GM18511 (cell line): Measurements from ENCODE around the gene PPP2R2D.

ENCODE experiments used
- ATAC-seq: cut with Tn5 transposase; IDR thresholded peaks from one replicate; pipeline ENCODE4 v1.9.1; 2021; ENCODE audit warnings: mild to moderate bottlenecking, moderate library complexity; ENCODE audit not compliant: unreplicated experiment

Gene PPP2R2D

DNA sequence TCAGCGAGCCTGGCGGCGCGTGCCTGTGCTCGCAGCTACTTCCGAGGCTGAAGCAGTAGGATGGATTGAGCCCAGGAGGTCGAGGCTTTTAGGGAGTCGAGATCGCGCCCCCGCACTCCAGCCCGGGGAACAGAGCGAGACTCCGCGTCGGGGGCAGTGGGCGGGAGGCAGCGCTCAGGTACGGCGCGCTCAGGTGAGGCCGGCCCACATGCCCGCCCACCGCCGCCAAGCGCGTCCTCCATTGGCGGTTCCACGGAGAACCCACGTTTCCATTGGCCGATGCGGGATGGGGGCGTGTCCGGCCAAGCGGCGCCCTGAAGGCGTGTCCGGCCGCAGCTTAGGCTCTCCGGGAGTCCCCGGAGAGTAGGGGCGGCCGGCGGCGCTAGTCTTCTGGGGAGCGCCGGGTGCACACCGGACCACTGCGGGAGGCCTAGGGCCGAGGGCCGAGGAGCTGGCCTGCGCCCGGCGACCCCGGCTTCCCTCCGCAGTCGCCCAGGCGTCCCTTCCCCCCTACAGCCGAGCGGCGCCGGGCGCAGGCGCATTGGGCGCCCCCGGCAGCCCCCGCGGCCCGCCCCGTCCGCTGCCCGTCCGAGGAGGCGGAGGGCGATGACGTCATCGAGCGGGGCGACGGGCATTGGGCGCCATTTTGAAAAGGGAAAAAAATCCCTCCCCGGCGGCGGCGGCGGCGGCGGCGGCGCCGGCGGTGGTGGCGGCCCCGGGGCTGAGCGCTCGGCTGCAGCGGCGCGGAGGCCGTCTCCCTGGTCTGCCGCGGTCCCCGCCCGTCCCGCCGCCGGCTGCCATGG, at the start of gene PPP2R2D:
TSS of gene PPP2R2D (plus strand) at position 659 of the 803 bp plus-strand sequence. CDS start at position 800, 141 bp downstream.
- peak; percentile 86 for ATAC-seq

DNA sequence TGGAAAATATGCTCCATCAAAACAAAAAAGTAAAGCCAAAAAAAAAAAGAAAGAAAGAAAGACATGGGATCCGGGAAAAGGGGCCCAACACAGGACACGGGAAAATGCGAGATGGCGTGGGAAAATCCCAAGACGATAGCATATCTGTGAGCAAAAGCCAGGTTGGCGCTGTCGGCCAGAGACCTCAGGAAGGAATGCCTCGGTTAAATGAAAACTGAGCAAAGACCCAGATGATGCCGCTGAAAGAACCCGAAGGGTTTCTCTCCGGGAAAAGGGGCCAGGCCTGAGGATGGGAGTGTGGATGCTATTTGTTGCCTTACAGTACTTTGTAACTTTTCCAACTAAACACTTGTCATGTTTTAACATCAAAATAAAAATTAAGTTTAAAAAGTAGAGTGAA, 49.5 kb upstream of the PPP2R2D start:
- no peak for ATAC-seq

DNA sequence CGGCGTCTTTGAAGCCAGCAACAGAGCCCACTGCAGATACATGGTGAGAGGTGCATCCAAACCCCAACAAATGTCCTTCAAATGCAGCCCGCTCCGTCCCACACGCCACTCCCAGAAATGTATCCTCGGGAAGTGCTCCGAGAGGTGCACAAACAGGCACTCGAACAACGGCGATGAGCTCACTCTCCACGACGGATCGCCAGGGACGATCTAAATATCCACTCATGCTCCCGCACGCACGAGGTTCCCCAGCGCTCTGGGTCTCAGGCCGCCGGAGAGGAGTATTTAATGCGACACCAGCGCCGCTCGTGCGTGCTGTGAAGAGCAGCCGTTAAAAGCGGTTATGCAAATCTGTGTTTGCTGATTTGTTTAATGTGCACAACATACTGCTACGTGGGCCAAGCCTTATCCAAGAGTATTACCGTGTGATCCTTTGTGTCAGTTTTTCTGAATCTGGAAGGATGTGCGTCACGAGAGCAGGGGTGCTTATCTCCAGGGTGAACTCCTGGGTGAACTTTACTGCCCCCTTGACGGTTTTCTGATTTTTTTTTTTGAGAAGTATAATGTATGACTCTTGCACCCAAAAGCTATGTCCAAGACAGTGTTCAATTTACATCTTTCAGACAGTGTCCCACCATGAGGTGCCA, 48.5 kb upstream of the PPP2R2D start:
- no peak for ATAC-seq

DNA sequence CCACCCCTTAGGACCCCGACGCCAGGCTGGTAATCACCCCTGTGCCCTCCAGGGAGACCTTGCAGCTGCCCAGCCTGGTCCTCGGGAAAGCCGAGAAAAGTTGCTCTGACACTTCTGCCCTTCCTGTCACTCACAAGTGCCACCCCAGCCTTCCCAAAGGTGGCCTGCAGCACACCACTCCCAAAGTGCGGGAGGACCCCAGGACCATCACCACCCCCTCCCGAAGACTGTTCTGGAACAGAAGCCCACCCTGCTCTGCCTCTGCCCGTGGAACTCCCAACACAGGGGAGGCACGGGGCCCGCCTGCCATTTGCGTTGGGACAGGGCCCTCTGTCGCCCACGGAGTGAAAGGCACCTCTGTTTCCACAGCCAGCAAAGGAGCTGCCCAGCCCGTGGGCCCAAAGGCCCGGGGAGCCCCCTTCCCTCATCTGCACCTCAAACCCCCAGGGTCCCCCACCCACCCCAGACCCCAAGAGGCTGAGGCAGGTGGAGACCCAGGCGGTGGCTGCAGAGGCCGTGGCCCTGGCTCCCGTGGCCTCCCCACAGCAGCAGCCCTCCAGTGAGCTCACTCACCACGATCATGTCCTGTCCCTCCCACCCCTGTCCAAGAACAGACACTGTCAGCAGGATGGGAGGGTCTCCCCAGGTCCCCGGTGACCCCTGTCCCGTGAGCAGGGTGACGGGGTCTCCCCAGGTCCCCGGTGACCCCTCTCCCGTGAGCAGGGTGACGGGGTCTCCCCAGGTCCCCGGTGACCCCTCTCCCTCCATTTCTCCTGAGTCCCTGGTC, 47.8 kb upstream of the PPP2R2D start:
- no peak for ATAC-seq

DNA sequence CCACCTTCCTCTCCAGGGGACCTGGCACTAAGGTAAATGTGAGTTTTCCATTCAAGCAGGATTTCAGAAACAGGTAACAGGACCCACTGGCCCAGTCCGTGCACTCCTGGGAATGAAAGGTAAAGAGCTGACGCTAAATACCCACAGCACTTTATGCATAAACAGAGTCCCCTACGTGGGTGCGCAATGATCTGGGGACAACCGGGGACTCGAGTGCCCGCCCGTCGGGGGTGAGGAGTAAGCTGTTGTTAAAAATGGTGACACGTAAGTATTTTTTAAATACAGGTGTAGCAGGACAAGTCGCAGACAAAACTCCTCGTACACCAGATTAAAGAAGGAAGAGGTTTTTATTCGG, 47.2 kb upstream of the PPP2R2D start:
- no peak for ATAC-seq

DNA sequence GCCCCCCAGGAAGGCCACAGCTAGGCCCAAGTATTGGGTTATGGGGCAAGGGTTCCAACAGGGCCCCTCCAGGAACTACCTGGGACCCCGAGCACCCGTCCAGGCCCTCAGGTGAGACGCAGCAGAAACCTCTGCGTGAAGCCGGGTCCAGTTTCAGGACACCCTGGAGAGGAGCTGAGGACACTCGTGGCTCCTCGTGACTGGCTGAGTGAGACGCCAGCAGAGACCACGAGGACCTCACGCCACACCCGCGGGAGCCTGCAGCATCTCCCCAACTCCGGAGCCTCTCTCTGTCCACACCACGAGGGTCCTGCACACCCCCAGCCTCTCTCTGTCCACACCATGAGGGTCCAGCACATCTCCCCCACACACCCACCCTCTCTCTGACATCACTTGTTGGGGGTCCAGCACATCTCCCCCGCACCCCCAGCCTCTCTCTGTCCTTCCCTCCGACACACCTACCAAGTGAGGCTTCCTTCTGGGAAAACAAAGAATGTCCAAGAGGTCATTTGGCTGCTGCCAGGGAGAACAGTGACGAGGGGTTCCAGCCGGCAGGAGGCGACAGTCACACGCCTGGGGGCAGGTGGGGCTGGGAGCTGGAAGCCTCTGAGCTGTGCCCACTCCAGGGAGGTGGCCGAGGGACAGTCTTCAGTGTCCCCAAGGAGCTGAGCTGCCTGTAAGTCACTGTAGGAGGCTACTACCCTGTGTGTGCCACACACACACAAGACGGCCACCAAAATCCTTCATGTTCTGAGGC, 46.1 kb upstream of the PPP2R2D start:
- no peak for ATAC-seq

DNA sequence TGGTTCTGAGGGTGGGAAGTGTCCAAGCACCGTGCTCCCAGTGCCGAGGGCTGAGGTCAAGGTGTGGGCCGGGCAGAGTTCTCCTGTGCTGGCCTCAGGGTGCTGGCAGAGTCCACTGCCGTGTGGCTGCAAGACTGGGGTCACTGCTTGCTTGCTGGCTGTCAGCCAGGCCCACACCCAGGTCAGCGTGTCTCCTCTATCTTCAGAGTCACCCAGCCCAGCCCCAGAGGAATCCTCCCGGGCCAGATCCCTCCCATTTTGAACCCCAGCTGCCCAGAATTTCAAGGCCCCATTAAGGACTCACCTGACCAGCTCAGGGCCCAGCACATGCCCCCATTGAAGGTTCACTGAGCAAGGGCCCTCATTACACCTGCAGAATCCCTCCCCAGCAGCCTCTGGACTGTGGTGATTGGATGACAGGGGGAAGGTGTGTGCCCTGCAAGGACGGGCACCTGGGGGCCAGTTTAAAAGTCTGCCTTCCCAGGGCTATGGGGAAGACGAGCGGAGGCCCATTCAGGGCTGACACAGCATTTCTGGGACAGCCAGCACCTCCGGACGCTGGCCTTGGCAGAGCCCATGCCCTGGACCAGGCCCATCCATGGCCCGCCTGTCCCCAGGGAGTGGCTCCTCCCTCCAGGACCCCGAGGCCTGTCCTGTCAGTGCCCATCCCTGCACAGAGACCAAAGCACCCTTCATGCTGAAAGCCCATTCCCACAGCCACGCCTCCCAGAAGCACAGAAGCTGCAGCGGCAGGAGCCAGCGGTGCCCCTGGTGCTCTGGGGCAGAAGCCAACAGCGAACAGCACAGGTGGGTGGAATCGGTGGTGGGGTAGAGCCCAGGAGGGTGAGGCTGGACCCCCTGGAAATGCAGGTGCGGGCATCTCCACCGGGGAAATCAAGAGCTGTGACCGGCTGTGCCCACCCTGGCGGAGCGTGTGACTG, 45.1 kb upstream of the PPP2R2D start:
- no peak for ATAC-seq

DNA sequence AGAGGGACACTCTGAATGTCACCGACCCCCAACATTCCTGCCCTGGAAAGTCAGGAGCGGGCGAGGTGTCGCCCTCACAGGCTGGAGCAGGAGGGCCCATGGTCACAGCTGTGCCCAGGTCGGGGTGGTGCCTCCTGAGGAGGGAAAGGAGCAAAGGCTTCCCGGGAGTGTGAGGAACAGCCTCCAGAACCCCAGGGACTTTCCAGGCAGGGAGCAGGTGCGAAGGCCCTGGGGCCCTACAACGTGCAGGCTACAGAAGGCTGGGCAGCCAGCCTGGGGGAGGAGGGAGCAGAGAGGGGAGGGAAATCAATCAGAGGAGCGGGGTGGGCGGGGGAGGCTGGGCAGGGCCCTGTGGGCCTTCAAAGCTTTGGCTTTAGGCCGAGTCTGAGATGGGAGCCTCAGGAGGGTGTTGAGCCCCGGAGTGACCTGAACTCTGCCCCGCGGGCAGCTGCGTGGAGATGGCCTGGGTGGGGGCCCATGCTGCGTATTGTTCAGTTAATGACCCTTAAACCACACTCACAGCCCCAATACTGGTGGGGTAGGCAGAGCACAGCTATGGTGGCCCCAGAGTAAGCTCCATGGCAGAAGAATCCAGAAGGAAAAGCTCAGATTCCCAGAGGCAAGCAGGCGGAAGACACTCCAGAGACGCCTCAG, 44.2 kb upstream of the PPP2R2D start:
- ATAC-seq = no peak

DNA sequence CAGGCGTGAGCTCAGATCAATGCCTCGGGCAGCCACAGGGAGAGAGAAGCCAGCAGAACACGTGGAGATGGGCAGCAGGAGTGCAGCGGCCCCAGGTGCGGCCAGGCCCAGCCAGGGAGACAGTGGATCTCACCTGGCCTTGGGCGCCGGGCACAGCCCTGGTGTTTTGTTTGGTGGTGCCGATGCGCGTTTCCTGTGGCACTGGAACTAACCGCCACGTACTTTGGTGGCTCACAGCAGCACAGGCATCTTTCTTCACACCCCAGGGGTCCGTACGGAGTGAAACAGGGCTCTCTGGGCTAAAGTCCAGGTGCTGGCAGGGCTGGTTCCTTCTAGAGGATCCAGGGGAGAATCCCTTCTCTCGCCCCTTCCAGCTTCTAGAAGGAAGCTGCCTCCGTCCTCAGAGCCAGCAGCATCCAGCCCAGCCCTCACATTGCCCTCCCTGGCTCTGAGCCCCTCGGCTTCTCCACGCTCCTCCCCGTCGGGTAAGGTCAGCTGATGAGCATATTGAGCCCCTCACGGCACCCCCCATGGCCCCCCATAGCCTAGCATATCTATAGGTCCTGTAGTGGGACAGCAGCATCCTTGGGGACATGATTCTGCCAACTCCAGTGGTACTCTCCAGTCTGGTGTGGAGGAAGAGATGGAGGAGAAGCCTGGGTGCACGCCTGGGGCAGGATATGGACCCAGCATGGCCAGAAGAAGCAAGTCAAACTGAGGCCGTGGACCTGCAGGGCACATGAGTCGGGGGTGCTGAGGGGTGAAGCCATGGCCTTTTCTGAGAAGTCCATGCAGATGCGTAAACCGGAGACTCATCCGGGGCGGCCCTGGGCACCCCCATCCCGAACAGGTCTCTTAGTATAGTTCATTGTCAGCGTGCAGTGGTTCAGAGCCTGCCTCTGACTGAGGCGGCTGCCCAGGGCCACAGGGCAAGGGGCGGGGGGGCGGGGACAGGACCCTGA, 43.4 kb upstream of the PPP2R2D start:
- ATAC-seq = no peak

DNA sequence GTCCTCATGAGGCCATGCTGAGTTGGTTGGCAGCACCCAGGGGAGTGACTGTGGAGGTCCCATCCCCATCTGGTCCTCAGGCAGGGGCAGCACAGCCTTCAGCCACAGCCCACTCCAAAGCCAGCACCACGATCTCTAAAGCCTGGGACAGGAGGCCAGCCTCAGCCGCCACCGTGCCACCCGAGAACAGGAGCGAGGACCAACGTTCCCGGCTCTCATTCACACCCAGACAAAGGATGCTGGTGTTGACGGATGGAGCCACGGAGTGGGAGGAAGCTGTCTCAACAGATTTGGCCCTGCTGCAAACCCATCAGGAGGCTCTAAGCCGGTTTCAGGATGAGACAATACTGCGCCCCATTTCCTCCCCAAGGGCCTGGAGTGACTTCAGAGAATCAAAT, 42.7 kb upstream of the PPP2R2D start:
- no peak for ATAC-seq

DNA sequence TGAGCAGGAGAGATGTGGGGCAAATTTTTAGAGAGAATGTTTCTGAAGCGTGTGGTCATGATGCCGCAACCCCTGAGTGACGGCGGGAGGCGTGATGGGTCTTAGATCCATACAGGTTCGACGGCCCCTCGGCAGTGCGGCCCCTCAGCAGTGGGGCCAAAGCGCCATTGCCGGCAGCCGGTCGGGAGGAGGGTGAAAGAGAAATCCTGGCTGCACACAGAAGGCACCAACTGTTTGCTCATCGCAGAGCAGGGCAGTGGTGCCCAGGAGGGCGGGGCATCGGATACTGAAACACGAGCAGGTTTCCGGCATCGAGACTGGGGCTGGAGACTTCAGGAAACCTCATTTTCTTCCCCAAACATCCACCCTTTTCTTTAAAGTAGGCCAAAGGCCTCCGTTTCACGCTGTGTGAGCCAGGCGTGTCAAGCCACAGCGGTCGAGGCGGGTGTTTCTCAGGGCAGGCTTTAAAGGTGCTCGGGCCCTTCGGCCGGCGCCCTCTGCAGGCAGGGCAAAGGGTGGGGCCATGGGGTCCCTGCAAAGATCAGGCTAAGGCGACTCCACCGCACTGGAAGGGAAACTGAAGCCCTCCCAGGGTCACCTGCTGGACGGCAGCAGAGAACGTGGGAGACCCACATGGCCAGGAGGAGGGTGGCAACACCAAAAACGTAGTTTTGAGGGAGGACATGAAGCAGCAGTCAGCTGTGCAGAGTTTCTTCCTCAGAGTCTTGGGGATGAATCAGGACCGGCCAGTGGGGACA, 42.0 kb upstream of the PPP2R2D start:
- ATAC-seq = no peak

DNA sequence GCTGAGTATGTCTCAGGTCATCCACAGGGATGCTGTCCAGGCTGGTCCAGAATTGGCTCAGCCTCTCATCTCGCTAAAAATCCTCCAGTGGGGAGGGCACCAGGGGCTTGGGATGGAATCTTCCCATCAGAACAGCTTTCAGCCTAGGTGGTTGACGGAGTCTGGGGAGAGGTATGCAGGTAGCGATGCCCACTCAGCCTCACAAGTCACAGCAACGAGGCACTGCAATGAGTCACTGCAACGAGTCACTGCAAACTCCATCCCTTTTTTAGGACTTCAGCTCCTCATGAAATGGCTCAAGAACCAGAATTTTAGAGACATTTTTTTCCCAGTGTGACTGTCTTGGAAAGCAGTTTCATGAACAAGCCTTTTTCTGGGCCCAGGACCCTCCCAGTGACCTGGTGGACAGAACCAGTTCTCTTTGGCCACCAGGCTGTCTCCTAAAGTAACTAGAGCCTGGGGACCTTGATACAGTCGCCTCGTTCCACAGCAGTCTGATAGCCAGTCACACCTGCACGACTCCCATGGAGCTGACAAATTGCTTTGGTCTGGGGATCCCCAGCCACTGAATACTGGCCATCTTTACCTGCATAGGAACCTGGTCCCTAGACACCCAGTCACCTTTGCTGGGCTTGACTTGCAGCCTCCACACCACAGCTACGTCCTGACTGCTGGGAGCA, 41.3 kb upstream of the PPP2R2D start:
- no peak for ATAC-seq

DNA sequence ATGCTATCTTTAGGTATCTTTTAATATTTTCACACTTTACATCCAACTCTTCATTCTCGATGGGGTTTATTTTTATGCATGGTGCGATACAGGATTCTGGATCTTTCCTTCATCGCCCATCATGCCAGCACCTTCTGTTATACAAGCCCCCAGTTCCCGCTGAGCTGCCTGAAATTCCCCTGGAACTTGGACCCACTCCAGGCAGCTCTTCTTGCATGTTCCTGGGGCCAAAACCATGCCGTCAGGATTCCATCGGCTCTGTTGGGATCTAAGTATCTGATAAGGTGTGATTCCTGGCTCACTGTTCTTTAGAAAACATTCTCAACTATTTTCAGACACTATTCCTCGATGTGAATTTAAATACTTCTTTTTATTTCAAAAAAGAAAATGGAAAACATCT, 40.5 kb upstream of the PPP2R2D start:
- ATAC-seq = no peak

DNA sequence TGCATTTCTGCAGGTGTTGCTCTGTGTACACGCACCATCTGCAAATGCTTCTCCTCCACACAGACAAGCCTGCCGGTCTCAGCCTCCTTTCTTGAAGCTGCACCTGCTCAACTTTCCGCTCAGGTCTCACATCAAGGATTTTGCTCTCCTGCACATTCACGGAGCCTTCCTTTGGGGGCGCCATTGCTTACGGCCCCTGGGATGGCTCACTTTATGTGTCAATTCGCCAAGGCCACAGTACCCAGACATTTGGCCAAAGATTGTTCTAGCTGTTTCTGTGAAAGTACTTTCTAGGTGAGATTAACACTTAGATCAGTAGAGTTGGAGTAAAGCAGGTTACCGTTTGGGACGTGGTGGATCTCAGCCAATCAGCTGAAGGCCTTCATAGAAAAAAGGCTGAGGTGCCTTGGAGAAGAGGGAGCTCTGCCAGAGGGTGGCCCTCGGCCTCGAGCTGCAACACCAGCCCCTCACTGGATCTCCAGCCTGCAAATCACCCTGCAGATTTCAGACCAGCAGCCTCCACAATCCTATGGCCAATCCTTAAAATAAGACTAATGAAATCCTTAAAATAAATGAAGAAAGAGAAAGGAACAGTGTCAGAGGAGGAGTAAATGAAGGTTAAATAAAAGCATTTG, 39.9 kb upstream of the PPP2R2D start:
- ATAC-seq = no peak

DNA sequence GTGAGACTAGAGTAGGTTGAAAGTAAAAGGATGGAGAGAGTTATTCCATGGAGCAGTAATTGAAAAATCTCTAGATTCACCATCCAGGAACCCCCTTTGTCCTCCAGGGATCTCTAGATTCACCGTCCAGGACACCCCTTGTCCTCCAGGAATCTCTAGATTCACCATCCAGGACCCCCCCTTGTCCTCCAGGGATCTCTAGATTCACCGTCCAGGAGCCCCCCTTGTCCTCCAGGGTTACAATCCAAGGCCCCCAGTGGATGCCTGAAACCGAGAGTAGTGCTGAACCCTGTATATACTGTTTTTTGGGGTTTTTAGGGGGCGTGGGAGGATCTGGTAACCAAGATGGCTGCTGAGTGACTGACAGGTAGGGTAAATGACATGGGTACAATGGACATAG, 38.3 kb upstream of the PPP2R2D start:
- no peak for ATAC-seq

DNA sequence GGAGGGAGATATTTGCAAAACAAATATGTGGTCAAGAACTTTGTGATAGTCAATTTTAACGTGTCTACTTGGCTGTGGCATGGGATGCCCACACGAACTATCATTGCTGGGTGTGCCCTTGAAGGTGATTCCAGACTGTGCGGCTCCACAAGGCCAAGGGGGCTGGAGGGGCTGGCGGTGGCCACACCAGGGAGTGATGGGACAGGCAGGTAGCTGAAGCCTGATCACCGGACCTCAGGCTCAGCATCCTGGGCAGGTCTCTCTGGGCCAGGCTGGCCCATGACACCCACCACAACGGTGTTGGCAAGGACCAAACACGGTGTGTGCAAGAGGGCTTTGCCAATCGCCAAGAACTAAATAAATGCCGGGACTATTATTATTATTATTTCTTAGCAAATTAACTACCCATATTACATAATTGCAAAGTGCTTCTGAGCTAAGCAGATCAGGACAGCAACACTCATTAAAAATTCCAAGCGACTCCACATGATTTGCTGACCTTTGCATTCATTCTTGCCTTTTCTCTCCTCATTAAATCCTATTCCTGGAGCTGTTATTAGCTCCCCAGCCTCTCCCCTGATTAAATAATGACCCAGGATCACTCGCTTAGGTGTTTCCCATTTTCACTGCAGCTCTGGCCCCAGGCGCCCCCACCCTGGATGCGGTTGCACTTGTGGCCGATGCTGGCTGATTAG, 35.4 kb upstream of the PPP2R2D start:
- ATAC-seq = no peak
